Measurements from ENCODE around the gene SYNE1. TPM values are rescaled to one million over a fixed set of nuclear protein-coding genes. Genes with fewer than 3 reads are reported as not detected.
A peak's percentile ranks its signal among the peaks of the same experiment; 100 is the strongest.

The SYNE1 gene
- total and polyA plus RNA-seq, 8 donors = 12.8 to 279 (median 108) TPM

GRCh38 chr6:152636609-152637295 lies 410 bp downstream of the SYNE1 start:
- peak overlapping the region; percentile 34 to 80 (median 63) for H3K27ac ChIP-seq
- DNase-seq = peak; percentile 57 to 66
- 0 to 2% (median 1%) methylated on average over 29 to 72 of the region's 72 CpGs for WGBS, 5 donors
- H3K36me3 ChIP-seq = no peaks in the 10 kb centered on the region
- H3K4me3 ChIP-seq = peak overlapping the region; percentile 56 to 77 (median 66)
- H3K4me1 ChIP-seq = peaks cover 8 to 35% (median 28%) of the 10 kb centered on the region in 4 donors
- H3K27me3 ChIP-seq = peaks cover 0 to 9% (median 8%) of the 10 kb centered on the region in 3 donors
- TF ChIP-seq POLR2A (IDR thresholded peaks at IDR 0.05) (no peak), CTCF (IDR thresholded peaks at IDR 0.05) (no peak), POLR2AphosphoS5 (IDR thresholded peaks at IDR 0.05) (no peak), EP300 (IDR thresholded peaks at IDR 0.05) (no peak)
- H3K9me3 ChIP-seq = no peaks in the 10 kb centered on the region
- intact Hi-C loops (cut with DNase I; ENCODE audit: low total_unique reads) = loop anchor here (5.0 kb wide), 1 partner anchor 84 kb away; no protein-coding TSS in a partner anchor

GRCh38 chr6:152636021-152636608 lies 1.0 kb downstream of the SYNE1 start:
- Histone ChIP-seq H3K27ac (peak overlapping the region; percentile 34 to 82 (median 80)), H3K27me3 (peaks cover 0 to 9% (median 8%) of the 10 kb centered on the region in 3 donors), H3K4me1 (peaks cover 8 to 35% (median 28%) of the 10 kb centered on the region in 4 donors), H3K36me3 (no peaks in the 10 kb centered on the region), H3K4me3 (peak overlapping the region; percentile 56 to 77 (median 66)), H3K9me3 (no peaks in the 10 kb centered on the region)
- TF ChIP-seq POLR2A (IDR thresholded peaks at IDR 0.05) (no peak), POLR2AphosphoS5 (IDR thresholded peaks at IDR 0.05) (peak in 1 of 3 donors; percentile 36), CTCF (IDR thresholded peaks at IDR 0.05) (no peak)
- 3 to 5% (median 4%) methylated on average over 20 of the region's 20 CpGs for WGBS, 5 donors
- intact Hi-C loops (cut with DNase I; ENCODE audit: low total_unique reads) = loop anchor here (5.0 kb wide), 1 partner anchor 84 kb away; no protein-coding TSS in a partner anchor
- DNase-seq = peak in 1 of 2 donors; percentile 62

GRCh38 chr6:152634773-152635172 lies 2.4 kb downstream of the SYNE1 start:
- Histone ChIP-seq H3K27me3 (peaks cover 0 to 9% (median 8%) of the 10 kb centered on the region in 3 donors), H3K27ac (peak overlapping the region in 3 of 5 donors; percentile 23 to 80 (median 80)), H3K4me1 (peaks cover 8 to 35% (median 28%) of the 10 kb centered on the region in 4 donors), H3K4me3 (no peak overlapping the region), H3K36me3 (no peaks in the 10 kb centered on the region), H3K9me3 (no peaks in the 10 kb centered on the region)
- intact Hi-C loops (cut with DNase I; ENCODE audit: low total_unique reads) = loop anchor here (5.0 kb wide), 1 partner anchor 82 kb away; no protein-coding TSS in a partner anchor
- DNase-seq = peak in 1 of 2 donors; percentile 22
- TF ChIP-seq POLR2A (IDR thresholded peaks at IDR 0.05) (no peak), CTCF (IDR thresholded peaks at IDR 0.05) (no peak), POLR2AphosphoS5 (IDR thresholded peaks at IDR 0.05) (no peak), EP300 (IDR thresholded peaks at IDR 0.05) (no peak)
- WGBS, 5 donors = 20 to 51% (median 33%) methylated on average over 3 of the region's 3 CpGs

- Histone ChIP-seq H3K9me3 (no peaks in the 10 kb centered on the region), H3K36me3 (peaks cover 0 to 4% (median 0%) of the 10 kb centered on the region in 4 donors), H3K27ac (no peak overlapping the region), H3K27me3 (peaks cover 0 to 9% (median 7%) of the 10 kb centered on the region in 3 donors), H3K4me1 (peaks cover 8 to 28% (median 24%) of the 10 kb centered on the region in 4 donors), H3K4me3 (no peak overlapping the region)
- intact Hi-C loops (cut with DNase I; ENCODE audit: low total_unique reads) = no loop called here
- 83 to 95% (median 92%) methylated on average over 2 of the region's 2 CpGs for whole genome bisulfite sequencing, 5 donors
- TF ChIP-seq EP300 (IDR thresholded peaks at IDR 0.05) (no peak), POLR2A (IDR thresholded peaks at IDR 0.05) (no peak), CTCF (IDR thresholded peaks at IDR 0.05) (no peak), POLR2AphosphoS5 (IDR thresholded peaks at IDR 0.05) (no peak)
- no peak for DNase-seq
These were observed 4.9 kb downstream of the SYNE1 start for GRCh38 chr6:152632121-152632782.
